GM21825 (cell line): Measurements from ENCODE around the gene NDUFS1.
"Not testable (repeated sequence)": the region's sequence is repeated elsewhere in the genome, so short reads cannot be mapped to it uniquely, and the experiment has no call there.

ENCODE experiments used
- ATAC-seq: cut with Tn5 transposase; IDR thresholded peaks from one replicate; pipeline ENCODE4 v1.9.1; 2021; ENCODE audit warnings: mild to moderate bottlenecking, moderate library complexity; ENCODE audit not compliant: unreplicated experiment

The NDUFS1 gene

DNA sequence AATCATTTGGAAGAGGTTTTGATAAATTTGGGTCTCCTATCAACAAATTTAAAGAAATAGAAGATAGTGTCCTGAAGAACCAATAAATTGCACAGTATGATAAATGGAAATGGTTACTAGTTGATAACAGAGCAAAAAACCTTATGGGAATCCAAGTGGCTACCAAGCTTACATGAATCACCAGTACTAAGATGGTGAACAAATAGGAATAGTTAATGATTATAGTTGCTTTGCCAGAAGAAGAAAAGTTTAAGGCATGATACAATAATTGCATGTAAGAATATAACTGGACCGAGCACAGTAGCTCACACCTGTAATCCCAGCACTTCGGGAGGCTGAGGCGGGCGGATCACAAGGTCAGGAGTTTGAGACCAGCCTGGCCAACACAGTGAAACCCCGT, 53.7 kb downstream of the NDUFS1 start:
- no peak for ATAC-seq

DNA sequence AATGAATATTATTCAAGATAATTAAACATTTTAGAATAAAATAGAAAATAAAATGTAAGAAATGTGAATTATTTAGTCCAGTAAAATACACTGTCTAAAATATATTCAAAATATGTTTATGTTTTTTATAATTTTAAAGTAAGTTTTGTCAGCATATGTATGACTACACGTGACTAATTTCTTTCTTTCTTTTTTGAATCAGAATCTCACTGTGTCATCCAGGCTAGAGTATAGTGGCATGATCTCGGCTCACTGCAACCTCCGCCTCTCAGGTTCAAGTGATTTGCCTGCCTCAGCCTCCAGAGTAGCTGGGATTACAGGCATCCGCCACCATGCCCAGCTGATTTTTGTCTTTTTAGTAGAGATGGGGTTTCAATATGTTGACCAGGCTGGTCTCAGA, 54.2 kb downstream of the NDUFS1 start:
- no peak for ATAC-seq

- ATAC-seq = not testable (repeated sequence)
Observed at GRCh38 chr2:206098872-206099271, 60.4 kb downstream of the NDUFS1 start.

DNA sequence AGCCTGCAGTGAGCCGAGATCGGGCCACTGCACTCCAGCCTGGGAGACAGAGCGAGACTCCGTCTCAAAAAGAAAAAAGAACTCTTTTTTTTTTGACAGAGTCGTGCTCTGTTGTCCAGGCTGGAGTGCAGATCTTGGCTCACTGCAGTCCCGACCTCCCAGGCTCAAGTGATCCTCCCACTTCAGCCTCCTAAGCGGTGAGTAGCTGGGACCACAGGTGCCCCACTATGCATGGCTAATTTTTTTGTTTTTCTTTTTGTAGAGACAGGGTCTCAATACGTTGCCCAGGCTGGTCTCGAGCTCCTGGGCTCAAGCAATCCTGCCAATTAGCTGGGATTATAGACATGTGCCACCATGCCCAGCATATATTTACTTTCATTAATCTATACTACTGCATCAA, 60.8 kb downstream of the NDUFS1 start:
- no peak for ATAC-seq

GRCh38 chr2:206096876-206097275, 62.4 kb downstream of the NDUFS1 start:
- ATAC-seq = no peak

GRCh38 chr2:206095536-206096332, 63.5 kb downstream of the NDUFS1 start:
- ATAC-seq = no peak

GRCh38 chr2:206092297-206092696, 66.9 kb downstream of the NDUFS1 start:
- ATAC-seq = no peak

DNA sequence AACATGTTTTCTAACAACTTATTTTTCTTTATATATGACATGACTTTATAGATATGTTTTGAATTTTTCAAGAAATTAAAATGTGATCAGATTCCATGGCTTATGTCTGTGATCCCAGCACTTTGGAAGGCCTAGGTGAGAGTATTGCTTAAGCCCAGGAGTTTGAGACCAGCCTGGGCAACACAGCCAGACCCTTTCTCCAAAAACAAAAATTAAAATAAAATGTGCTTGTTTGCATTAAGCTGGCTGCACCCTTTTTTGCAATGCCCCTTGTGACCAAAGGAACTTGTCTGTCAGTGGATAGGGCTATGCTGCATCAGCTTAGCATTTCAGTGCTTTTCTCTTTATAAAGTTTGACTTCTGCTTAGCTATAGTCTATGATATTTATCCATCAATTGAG, 71.0 kb downstream of the NDUFS1 start:
- no peak for ATAC-seq

DNA sequence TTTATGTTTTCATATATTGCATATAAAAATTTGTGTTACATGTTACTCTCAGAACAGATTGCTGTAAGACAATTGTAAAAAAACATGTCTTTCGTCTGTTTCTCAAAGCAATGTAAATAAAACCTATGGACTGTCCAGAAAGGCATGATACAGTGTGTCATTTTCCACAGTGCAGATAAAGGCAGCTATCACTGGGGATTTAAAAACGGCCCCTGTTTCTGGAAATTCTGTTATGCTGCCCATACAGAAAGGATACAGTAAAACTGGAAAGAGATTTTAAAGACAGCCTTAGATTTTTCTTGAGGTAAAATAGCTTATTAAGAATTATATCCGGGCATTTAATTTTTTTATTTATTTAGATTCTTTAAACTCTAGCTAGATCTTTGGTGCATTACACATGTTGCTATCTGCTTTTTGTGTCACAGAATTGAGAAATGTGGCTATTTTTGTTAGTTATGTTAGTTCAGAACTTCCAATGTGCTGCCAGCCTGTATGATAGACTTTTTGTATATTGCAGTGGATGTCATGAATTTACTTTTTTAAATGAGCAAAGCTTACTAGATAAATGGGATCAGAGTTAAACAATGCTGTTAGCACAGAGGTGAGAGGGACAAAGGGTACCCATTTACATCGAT, 72.4 kb downstream of the NDUFS1 start:
- no peak for ATAC-seq

- ATAC-seq = peak; percentile 81
Observed at GRCh38 chr2:206085742-206086445, 73.3 kb downstream of the NDUFS1 start, which contains the start of gene INO80D. INO80D (minus strand) TSS chr2:206086174; CDS start chr2:206063016, 23,158 bp downstream.

- ATAC-seq = peak; percentile 29
Observed at GRCh38 chr2:206084870-206085741, 74.1 kb downstream of the NDUFS1 start.

GRCh38 chr2:206084439-206084869, 74.8 kb downstream of the NDUFS1 start:
- peak; percentile 15 for ATAC-seq

- no peak for ATAC-seq
Observed at GRCh38 chr2:206083602-206084438, 75.4 kb downstream of the NDUFS1 start.

DNA sequence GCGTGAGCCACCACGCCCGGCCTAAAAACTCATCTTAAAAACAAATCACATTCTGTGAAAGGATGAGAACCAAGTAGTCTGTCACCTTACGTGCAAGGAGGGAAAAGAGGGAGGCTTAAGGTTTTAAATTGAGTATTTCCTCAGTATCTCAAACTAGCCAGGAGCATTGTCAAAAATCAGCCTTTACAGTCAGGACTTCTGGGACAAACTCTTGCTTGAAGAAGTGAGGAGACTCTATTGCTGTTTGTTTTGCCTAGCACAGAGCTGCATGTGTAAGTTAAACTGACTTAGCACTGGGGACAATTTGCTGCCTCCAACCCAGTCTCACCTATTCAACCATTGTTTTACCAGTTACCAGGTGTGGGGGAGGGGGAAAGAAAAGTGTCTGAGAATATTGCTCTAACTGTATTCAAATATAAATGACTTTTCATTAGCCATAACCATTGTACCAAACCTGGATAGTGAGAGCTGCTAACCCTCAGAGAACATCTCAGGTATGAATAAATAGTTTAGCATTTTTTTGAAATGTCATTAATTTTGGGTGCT, 76.9 kb downstream of the NDUFS1 start:
- ATAC-seq = no peak

GRCh38 chr2:206080927-206081326, 78.3 kb downstream of the NDUFS1 start:
- no peak for ATAC-seq

- no peak for ATAC-seq
Observed at GRCh38 chr2:206079699-206080465, 79.4 kb downstream of the NDUFS1 start.

- not testable (repeated sequence) for ATAC-seq
Observed at GRCh38 chr2:206077879-206078278, 81.4 kb downstream of the NDUFS1 start.

DNA sequence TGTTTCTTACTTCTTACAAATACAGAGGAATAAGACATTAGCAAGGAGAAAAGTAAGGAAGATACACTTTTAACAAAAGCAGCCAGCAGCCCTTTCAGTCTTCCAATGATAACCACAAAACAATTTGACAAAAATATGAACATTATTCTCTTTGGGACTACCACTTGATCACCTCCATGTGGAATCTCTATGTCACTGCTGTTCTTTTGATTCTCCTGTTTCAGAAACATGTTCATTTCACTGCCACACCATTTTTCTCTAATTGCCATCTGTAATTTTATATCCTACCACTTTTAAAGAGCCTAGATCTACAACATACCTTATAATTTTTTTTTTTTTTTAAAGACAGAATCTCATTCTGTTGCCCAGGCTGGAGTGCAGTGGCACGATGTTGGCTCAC, 84.1 kb downstream of the NDUFS1 start:
- no peak for ATAC-seq

DNA sequence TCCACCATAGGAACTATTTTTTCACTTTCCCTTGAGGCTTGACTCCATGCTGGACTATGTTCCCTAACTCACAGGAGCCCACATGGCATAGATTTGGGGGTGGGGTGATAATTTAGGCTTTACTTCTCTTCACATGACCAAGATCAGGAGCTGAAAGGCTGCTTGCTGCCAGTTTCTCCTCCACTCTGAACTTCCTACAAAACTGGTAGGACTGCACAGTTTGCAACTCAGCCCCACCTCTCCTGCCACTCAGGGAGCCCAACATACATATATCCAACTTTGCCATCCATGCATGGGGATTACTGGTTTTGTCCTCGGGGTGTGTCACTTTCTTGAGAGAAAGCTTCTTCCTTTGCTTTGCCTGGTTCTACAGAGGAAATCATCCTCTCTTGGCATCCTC, 87.4 kb downstream of the NDUFS1 start:
- no peak for ATAC-seq
